Smooth muscle cell (in vitro differentiated cells): ENCODE measurements around the gene PLD4. TPM values are rescaled to one million over a fixed set of nuclear protein-coding genes. Genes with fewer than 3 reads are reported as not detected.
"Not testable (repeated sequence)": the region's sequence is repeated elsewhere in the genome, so short reads cannot be mapped to it uniquely, and the experiment has no call there.

ENCODE experiments used
- DNase-seq: peaks from one replicate; lab custom pipeline; 2025; ENCODE audit not compliant: unreplicated experiment; lab: John Stamatoyannopoulos, UW
- H2AFZ ChIP-seq: fragments of 200-600 bp; sonication (generic); 2 replicates; pipeline ENCODE4 v1.6.0; 2016; ENCODE audit warnings: antibody characterized with exemption, low read depth, mild to moderate bottlenecking
- H3F3A ChIP-seq: fragments of 200-600 bp; sonication (generic); 2 replicates; pipeline ENCODE4 v1.6.0; 2017; ENCODE audit warnings: antibody characterized with exemption, low read depth
- H3K27ac ChIP-seq: fragments of 200-600 bp; sonication (generic); 2 replicates; pipeline ENCODE4 v1.5.1; 2016; ENCODE audit warnings: low read depth, mild to moderate bottlenecking
- H3K27me3 ChIP-seq: fragments of 200-600 bp; sonication (generic); 2 replicates; pipeline ENCODE4 v1.6.1; 2016; ENCODE audit warnings: low read depth, mild to moderate bottlenecking
- H3K36me3 ChIP-seq: fragments of 200-600 bp; sonication (generic); 2 replicates; pipeline ENCODE4 v1.5.1; 2016; ENCODE audit warnings: low read depth
- H3K4me1 ChIP-seq: fragments of 200-600 bp; sonication (generic); 2 replicates; pipeline ENCODE4 v1.5.1; 2016; ENCODE audit warnings: low read depth
- H3K4me2 ChIP-seq: fragments of 200-600 bp; sonication (generic); 2 replicates; pipeline ENCODE4 v1.6.0; 2016; ENCODE audit warnings: mild to moderate bottlenecking
- H3K4me3 ChIP-seq: fragments of 200-600 bp; sonication (generic); 2 replicates; pipeline ENCODE4 v1.5.1; 2016; ENCODE audit warnings: mild to moderate bottlenecking
- H3K79me2 ChIP-seq: fragments of 200-600 bp; sonication (generic); 2 replicates; pipeline ENCODE4 v1.6.0; 2016; ENCODE audit warnings: low read depth, mild to moderate bottlenecking
- H3K9ac ChIP-seq: fragments of 200-600 bp; sonication (generic); 2 replicates; pipeline ENCODE4 v1.6.0; 2016; ENCODE audit warnings: low read depth
- H3K9me3 ChIP-seq: fragments of 200-600 bp; sonication (generic); replicated peaks from 2 replicates; pipeline ENCODE4 v1.5.1; 2016; ENCODE audit warnings: low read depth
- H4K20me1 ChIP-seq: fragments of 200-600 bp; sonication (generic); 2 replicates; pipeline ENCODE4 v1.6.0; 2016; ENCODE audit warnings: low read depth
- WGBS: methylation state at CpG from one replicate; pipeline ENCODE4 v1.1.7; 2016; ENCODE audit warnings: low lambda C conversion rate; 5-methylcytosine and 5-hydroxymethylcytosine counted together
- polyA plus RNA-seq: library from polyadenylated mRNA; unstranded; fragments of >200 nt; fragmentation: Nextera tagmentation; extraction: Ambion mirVana; gene quantifications from 2 replicates; pipeline ENCODE4 v1.2.1, GENCODE V29; 2016
- total RNA-seq: library from RNA; depleted of rRNA; stranded (reverse); fragments of >200 nt; gene quantifications from 2 replicates; pipeline ENCODE4 v1.2.3, GENCODE V29; 2014
- TF ChIP-seq, protein P1 (sequence below): fragments of 200-600 bp; sonication (generic); IDR thresholded peaks from 2 replicates; pipeline ENCODE4 v1.5.1; 2017; ENCODE audit warnings: borderline replicate concordance, mild to moderate bottlenecking, antibody characterized with exemption; ENCODE audit not compliant: insufficient read depth, poor library complexity, severe bottlenecking

PLD4 gene
- total and polyA plus RNA-seq, 2 experiments from 2014 or later, result 0.06 to 0.09 TPM

DNA sequence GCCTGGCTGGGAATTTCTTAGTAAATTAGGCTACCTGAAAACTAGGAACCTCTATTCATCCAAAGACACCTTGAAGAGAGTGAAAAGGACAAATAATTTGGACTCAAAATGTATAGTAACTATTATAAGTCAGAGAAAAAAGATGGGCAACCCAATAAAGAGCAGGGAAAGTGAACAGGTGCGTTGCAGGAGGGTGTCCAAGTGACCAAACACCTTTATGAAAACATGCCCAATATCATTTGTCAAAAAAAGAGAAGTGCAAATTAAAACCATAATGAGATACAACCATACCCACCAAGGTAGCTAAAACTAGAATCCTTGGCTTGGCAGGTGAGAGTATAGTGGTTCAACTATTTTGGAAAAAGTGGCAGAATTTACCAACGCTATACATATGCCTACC is 24.9 kb upstream of the PLD4 start:
- H3K4me2 ChIP-seq, result no peak overlapping the region
- no peaks in the 10 kb centered on the region for H3K36me3 ChIP-seq
- no peaks in the 10 kb centered on the region for H3K79me2 ChIP-seq
- H4K20me1 ChIP-seq, result no peaks in the 10 kb centered on the region
- TF ChIP-seq, protein P1, sequence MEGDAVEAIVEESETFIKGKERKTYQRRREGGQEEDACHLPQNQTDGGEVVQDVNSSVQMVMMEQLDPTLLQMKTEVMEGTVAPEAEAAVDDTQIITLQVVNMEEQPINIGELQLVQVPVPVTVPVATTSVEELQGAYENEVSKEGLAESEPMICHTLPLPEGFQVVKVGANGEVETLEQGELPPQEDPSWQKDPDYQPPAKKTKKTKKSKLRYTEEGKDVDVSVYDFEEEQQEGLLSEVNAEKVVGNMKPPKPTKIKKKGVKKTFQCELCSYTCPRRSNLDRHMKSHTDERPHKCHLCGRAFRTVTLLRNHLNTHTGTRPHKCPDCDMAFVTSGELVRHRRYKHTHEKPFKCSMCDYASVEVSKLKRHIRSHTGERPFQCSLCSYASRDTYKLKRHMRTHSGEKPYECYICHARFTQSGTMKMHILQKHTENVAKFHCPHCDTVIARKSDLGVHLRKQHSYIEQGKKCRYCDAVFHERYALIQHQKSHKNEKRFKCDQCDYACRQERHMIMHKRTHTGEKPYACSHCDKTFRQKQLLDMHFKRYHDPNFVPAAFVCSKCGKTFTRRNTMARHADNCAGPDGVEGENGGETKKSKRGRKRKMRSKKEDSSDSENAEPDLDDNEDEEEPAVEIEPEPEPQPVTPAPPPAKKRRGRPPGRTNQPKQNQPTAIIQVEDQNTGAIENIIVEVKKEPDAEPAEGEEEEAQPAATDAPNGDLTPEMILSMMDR, result no peak
- 44% methylated on average over 2 of the region's 2 CpGs for WGBS
- DNase-seq, result no peak
- no peak overlapping the region for H3K27ac ChIP-seq
- H3F3A ChIP-seq, result no peaks in the 10 kb centered on the region
- no peaks in the 10 kb centered on the region for H3K9me3 ChIP-seq
- H3K9ac ChIP-seq, result no peak overlapping the region
- H3K4me1 ChIP-seq, result no peaks in the 10 kb centered on the region
- no peak overlapping the region for H3K4me3 ChIP-seq
- H3K27me3 ChIP-seq, result peaks cover 12% of the 10 kb centered on the region
- no peak overlapping the region for H2AFZ ChIP-seq

GRCh38 chr14:104900639-104901512 is 23.8 kb upstream of the PLD4 start:
- H3K4me3 ChIP-seq, result no peak overlapping the region
- H3K9me3 ChIP-seq, result no peaks in the 10 kb centered on the region
- no peaks in the 10 kb centered on the region for H4K20me1 ChIP-seq
- H3K4me1 ChIP-seq, result no peaks in the 10 kb centered on the region
- H3K9ac ChIP-seq, result no peak overlapping the region
- H3K79me2 ChIP-seq, result no peaks in the 10 kb centered on the region
- TF ChIP-seq, protein P1, result no peak
- H3F3A ChIP-seq, result no peaks in the 10 kb centered on the region
- H3K4me2 ChIP-seq, result no peak overlapping the region
- WGBS, result 89% methylated on average over 12 of the region's 12 CpGs
- H3K27me3 ChIP-seq, result peaks cover 14% of the 10 kb centered on the region
- H3K36me3 ChIP-seq, result no peaks in the 10 kb centered on the region
- DNase-seq, result no peak
- no peak overlapping the region for H3K27ac ChIP-seq
- no peak overlapping the region for H2AFZ ChIP-seq

- Histone ChIP-seq H3K36me3 (no peaks in the 10 kb centered on the region), H2AFZ (no peak overlapping the region), H3K27ac (no peak overlapping the region), H4K20me1 (no peaks in the 10 kb centered on the region), H3K4me3 (no peak overlapping the region), H3K9me3 (no peaks in the 10 kb centered on the region), H3K4me1 (no peaks in the 10 kb centered on the region), H3K9ac (no peak overlapping the region), H3K4me2 (no peak overlapping the region), H3K27me3 (peaks cover 25% of the 10 kb centered on the region), H3F3A (no peaks in the 10 kb centered on the region), H3K79me2 (no peaks in the 10 kb centered on the region)
- no peak for DNase-seq
- 91% methylated on average over 7 of the region's 7 CpGs for WGBS
- TF ChIP-seq, protein P1, result no peak
Observed at GRCh38 chr14:104903990-104904389, 20.7 kb upstream of the PLD4 start.

DNA sequence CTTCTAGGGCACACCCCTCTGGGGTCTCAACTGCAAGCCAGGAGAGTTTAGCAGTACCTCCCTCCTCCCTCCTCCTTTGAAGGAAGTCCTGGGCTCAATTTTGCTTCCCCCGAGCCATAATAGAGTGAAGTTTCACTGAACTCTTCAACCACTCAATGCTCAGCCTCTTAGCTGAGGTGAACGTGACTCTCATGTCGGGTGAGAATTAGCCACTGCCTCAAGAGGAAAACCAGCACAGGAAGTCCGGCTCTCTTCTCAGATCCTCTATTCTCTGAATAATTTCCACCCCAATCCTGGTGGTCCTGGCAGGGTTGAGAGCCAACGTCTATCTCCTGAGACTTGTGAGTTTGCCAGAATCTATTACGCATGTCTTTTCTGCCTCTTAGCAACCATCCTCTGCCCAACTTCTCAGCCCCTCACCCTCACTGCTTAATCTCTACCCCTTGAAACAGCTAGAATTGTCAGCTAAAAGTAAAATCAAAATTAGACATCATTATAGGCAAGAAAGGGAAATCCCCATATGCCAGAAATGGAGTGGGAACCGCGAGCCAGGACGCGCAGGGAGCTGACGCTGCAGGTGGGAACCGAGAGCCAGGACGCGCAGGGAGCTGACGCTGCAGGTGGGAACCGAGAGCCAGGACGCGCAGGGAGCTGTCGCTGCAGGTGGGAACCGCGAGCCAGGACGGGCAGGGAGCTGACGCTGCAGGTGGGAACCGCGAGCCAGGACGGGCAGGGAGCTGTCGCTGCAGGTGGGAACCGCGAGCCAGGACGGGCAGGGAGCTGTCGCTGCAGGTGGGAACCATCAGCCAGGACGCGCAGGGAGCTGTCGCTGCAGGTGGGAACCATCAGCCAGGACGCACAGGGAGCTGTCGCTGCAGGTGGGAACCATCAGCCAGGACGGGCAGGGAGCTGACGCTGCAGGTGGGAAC is 19.8 kb upstream of the PLD4 start:
- H3K4me2 ChIP-seq, H3F3A ChIP-seq, H2AFZ ChIP-seq, H3K9me3 ChIP-seq, H3K4me1 ChIP-seq, H3K4me3 ChIP-seq, DNase-seq, H3K36me3 ChIP-seq, H3K27ac ChIP-seq, H3K79me2 ChIP-seq, H4K20me1 ChIP-seq, H3K9ac ChIP-seq: not testable (repeated sequence)
- WGBS, result 71% methylated on average over 38 of the region's 38 CpGs
- peaks cover 25% of the 10 kb centered on the region for H3K27me3 ChIP-seq

DNA sequence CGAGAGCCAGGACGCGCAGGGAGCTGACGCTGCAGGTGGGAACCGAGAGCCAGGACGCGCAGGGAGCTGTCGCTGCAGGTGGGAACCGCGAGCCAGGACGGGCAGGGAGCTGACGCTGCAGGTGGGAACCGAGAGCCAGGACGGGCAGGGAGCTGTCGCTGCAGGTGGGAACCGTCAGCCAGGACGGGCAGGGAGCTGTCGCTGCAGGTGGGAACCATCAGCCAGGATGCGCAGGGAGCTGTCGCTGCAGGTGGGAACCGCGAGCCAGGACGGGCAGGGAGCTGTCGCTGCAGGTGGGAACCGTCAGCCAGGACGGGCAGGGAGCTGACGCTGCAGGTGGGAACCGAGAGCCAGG is 19.1 kb upstream of the PLD4 start:
- H3F3A ChIP-seq, H3K9me3 ChIP-seq, H2AFZ ChIP-seq, H3K4me1 ChIP-seq, H3K4me2 ChIP-seq, H3K36me3 ChIP-seq, H3K79me2 ChIP-seq, H3K4me3 ChIP-seq, H3K27ac ChIP-seq, H3K9ac ChIP-seq, DNase-seq, H4K20me1 ChIP-seq: not testable (repeated sequence)
- 83% methylated on average over 27 of the region's 28 CpGs for WGBS
- peaks cover 25% of the 10 kb centered on the region for H3K27me3 ChIP-seq
